ENCODE data around the gene PRADC1.

PRADC1 gene

DNA sequence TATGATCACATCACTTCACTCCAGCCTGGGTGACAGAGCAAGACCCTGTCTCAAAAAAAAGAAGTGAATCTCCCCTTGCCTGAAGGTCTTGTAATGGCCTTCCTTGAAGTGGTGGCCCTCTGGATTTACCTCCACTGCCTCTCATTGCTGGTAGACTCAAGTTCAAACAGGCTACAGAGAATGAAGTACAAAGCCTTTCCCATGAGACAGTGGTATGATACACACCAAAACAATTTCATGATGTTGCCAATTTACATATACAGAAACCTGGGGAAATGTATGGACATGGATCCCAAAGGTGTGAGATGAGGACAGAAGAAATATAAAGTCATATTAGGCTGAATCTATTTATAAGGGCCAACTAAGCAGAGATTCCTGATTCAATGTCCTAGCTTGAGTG lies 35.5 kb downstream of the PRADC1 start:
- DNase-seq = no peak

DNA sequence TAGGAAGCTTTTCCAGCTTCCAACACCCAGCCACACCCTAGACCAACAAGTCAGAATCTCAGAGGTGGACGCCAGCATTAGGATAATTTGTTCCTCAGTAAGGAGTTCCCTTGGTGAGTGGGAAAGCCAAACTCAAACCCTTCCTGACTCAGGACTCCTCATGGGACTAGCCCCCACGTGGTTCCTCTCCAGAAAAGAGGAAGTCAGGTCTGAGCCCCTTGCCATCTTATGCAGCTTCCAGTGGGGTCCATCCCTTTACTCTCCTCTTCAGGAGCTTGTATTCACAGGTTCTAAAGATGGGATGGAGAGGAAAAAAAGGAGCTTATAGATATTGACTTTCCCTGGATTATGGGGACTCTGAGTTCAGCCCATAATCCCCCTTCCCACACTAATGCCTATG lies 45.5 kb downstream of the PRADC1 start:
- no peak for DNase-seq

DNA sequence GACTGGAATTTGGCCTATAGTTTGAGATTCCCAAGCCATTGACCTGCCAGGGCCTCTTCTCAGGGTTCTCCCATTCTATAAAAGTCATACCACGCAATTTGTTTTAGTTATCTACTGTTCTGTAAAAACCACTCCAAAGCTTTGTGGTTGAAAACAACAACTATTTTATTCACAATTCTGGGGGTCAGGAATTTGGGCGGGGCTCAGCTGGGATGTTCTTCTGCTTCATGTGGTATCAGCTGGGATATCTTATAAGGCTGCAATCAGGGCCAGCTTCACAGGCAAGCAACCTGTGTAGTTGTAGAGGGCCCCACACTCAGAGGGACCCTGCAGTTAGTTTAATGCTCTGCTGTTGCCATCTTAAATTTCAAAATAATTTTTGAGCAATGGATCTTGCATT lies 47.1 kb downstream of the PRADC1 start:
- DNase-seq = no peak

Measured in CD4-positive, alpha-beta T cell treated with Interferon gamma for 1 hour (primary cell).